ENCODE measurements around the gene ASNSD1. TPM values are rescaled to one million over a fixed set of nuclear protein-coding genes. Genes with fewer than 3 reads are reported as not detected.
"Not testable (repeated sequence)": the region's sequence is repeated elsewhere in the genome, so short reads cannot be mapped to it uniquely, and the experiment has no call there.

The ASNSD1 gene
- total RNA-seq, 2 donors from 2014 or later: 36.1 to 51.9 TPM

GRCh38 chr2:189683348-189683747 lies 22.1 kb downstream of the ASNSD1 start:
- Mint-ChIP-seq H3K4me1 (ENCODE audit: low read depth in 2 of 2) (peaks cover 25 to 26% of the 10 kb centered on the region in 2 donors), H3K36me3 (peaks cover 13% of the 10 kb centered on the region), H3K4me3 (no peak overlapping the region), H3K9me3 (no peaks in the 10 kb centered on the region), H3K27ac (no peak overlapping the region), H3K27me3 (no peaks in the 10 kb centered on the region)
- ATAC-seq (peak in 1 of 2 donors; percentile 24), DNase-seq (ENCODE audit: low spot score) (no peak)

GRCh38 chr2:189684811-189685210 lies 23.6 kb downstream of the ASNSD1 start:
- no peak for DNase-seq (ENCODE audit: low spot score)
- Mint-ChIP-seq H3K27me3 (no peaks in the 10 kb centered on the region), H3K36me3 (no peaks in the 10 kb centered on the region), H3K27ac (peak overlapping the region in 1 of 2 donors; percentile 50), H3K4me1 (ENCODE audit: low read depth in 2 of 2) (peaks cover 18 to 20% of the 10 kb centered on the region in 2 donors), H3K4me3 (no peak overlapping the region), H3K9me3 (no peaks in the 10 kb centered on the region)
- ATAC-seq: no peak

GRCh38 chr2:189685540-189686229 lies 24.4 kb downstream of the ASNSD1 start:
- Mint-ChIP-seq H3K9me3 (no peaks in the 10 kb centered on the region), H3K4me3 (no peak overlapping the region), H3K36me3 (no peaks in the 10 kb centered on the region), H3K27ac (peak overlapping the region in 1 of 2 donors; percentile 50), H3K4me1 (ENCODE audit: low read depth in 2 of 2) (peaks cover 10 to 13% of the 10 kb centered on the region in 2 donors), H3K27me3 (no peaks in the 10 kb centered on the region)
- no peak for ATAC-seq
- DNase-seq (ENCODE audit: low spot score): no peak

GRCh38 chr2:189687796-189688195 lies 26.5 kb downstream of the ASNSD1 start:
- not testable (repeated sequence) for H3K27me3 Mint-ChIP-seq, H3K36me3 Mint-ChIP-seq, H3K27ac Mint-ChIP-seq

DNA sequence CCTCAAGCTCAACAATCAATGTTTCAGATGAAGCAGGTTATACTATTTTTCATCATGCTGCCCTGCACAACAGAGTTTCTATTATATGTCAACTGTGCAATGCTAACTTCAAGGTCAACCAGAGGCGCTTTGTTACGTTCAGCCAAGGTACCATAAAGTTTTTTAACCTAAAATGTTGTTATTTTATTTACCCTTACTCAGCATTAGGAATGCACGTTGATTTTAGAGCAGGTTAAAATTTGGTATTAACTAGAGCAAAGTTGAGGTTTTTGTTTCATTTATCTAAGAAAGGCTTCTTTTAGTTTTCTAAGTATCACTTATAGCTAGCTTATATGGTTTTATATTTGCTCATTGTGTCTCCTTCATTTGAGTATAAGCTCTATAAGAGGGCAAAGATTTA lies 35.0 kb downstream of the ASNSD1 start:
- no peak overlapping the region for H3K4me3 Mint-ChIP-seq
- no peaks in the 10 kb centered on the region for H3K27me3 Mint-ChIP-seq
- peaks cover 0 to 5% of the 10 kb centered on the region in 2 donors for H3K4me1 Mint-ChIP-seq (ENCODE audit: low read depth in 2 of 2)
- H3K9me3 Mint-ChIP-seq: no peaks in the 10 kb centered on the region
- H3K27ac Mint-ChIP-seq: no peak overlapping the region
- no peaks in the 10 kb centered on the region for H3K36me3 Mint-ChIP-seq
- no peak for ATAC-seq
- DNase-seq (ENCODE audit: low spot score): no peak

More at GRCh38 chr2:189687796-189688195, 26.5 kb downstream of the ASNSD1 start:
- not testable (repeated sequence) for H3K4me3 Mint-ChIP-seq; ATAC-seq; DNase-seq (ENCODE audit: low spot score); H3K9me3 Mint-ChIP-seq
- H3K4me1 Mint-ChIP-seq (ENCODE audit: low read depth in 2 of 2): peaks cover 10 to 13% of the 10 kb centered on the region in 2 donors

DNA sequence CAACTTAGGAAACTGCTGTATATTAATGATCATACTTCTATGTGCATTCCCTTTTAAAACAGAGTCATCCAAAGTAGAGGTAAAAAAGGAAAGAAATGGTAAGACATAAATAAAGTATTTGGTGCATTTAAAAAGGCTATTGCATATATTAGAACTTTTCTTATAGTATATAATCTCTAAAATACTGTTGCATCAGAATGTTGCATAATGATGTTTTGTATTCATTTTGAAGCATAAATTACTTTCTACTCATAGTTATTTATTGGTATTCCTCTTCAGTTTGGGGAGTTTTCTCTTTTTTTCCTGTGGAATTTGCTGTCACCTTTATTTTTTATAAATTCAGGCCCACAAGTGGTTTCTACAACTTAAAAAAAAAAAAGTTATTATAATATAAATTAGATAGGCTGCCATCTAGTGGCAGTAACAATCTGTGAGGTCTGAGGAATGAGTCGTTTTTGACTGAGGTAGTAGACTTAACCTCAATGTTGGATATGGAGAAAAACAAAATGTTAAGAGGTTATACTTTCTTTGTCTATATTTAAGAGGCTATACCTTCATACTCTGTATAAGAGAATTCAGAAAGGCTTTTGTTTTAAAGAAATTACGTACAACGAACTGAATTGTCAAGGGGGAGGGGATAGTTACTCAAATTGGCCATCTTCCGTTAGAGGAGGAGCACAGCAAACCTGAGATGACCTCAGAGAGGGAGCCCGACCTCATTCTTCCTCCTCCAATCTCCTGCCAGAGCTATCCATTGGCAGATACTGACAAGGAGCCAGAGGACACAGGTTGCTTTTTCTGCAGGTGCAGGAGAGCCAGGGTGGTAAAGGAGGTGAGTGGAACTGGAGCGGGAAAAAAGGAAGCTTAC lies 37.0 kb downstream of the ASNSD1 start:
- no peaks in the 10 kb centered on the region for H3K27me3 Mint-ChIP-seq
- DNase-seq (ENCODE audit: low spot score) (no peak), ATAC-seq (no peak)
- H3K9me3 Mint-ChIP-seq: no peaks in the 10 kb centered on the region
- H3K27ac Mint-ChIP-seq: peak overlapping the region in 1 of 2 donors; percentile 50
- no peak overlapping the region for H3K4me3 Mint-ChIP-seq
- H3K4me1 Mint-ChIP-seq (ENCODE audit: low read depth in 2 of 2): peaks cover 0 to 5% of the 10 kb centered on the region in 2 donors
- H3K36me3 Mint-ChIP-seq: no peaks in the 10 kb centered on the region

DNA sequence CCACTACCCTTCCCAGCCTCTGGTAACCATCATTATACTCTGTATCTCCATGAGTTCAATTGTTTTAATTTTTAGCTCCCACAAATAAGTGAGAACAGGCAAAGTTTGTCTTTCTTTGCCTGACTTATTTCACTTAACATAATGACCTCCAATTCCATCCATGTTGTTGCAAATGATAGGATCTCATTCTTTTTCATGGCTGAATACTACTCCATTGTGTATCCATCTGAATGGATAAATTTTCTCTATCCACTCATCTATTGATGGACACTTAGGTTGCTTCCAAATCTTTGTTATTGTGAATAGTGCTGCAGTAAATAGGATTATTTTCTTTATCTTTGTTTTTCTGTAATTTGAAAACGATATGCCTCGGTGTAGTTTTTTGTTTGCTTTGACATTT lies 39.4 kb downstream of the ASNSD1 start:
- no peaks in the 10 kb centered on the region for H3K36me3 Mint-ChIP-seq
- H3K27ac Mint-ChIP-seq: no peak overlapping the region
- no peak overlapping the region for H3K4me3 Mint-ChIP-seq
- ATAC-seq: no peak
- no peak for DNase-seq (ENCODE audit: low spot score)
- peaks cover 0 to 5% of the 10 kb centered on the region in 2 donors for H3K4me1 Mint-ChIP-seq (ENCODE audit: low read depth in 2 of 2)
- no peaks in the 10 kb centered on the region for H3K9me3 Mint-ChIP-seq
- no peaks in the 10 kb centered on the region for H3K27me3 Mint-ChIP-seq

- no peak for ATAC-seq
- no peak overlapping the region for H3K27ac Mint-ChIP-seq
- H3K9me3 Mint-ChIP-seq: no peaks in the 10 kb centered on the region
- no peaks in the 10 kb centered on the region for H3K27me3 Mint-ChIP-seq
- peaks cover 0 to 5% of the 10 kb centered on the region in 2 donors for H3K4me1 Mint-ChIP-seq (ENCODE audit: low read depth in 2 of 2)
- H3K36me3 Mint-ChIP-seq: no peaks in the 10 kb centered on the region
- DNase-seq (ENCODE audit: low spot score): no peak
- no peak overlapping the region for H3K4me3 Mint-ChIP-seq
Measured at GRCh38 chr2:189702071-189702470, 40.8 kb downstream of the ASNSD1 start.

DNA sequence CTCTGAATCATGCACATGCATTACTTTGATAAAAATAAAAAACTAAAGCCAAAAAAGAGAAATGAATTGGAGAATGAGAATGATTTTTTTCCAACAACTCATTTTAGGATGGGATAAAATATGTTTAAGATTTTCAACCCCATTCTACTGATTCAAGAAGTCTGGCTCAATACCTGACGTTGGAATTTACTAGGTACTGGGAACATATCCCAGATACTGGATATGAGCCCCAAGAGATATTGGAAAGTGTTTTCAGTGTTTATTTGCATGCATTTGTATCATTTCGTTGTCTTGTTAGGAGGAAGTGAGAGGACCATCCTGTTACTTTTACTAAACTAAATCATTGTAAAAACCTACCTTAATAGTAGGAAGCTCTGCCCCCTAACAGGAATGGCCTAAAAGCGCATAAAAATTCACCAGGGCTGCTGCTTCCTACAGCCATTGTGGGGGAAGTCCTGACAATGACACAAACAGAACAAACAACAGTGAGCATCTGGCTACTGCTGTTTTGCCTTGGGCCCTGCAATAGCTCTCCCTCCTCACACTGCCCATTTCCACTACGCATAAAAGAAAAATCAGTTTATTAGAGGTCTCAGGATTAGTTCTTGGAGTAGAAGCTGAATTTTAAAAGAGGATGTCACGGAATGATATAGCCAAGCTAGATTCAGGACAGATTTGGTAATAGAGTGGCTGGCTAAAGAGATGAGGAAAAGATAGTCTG lies 48.4 kb downstream of the ASNSD1 start:
- Mint-ChIP-seq H3K4me3 (no peak overlapping the region), H3K9me3 (peaks cover 3% of the 10 kb centered on the region), H3K36me3 (peaks cover under 1% of the 10 kb centered on the region), H3K27me3 (no peaks in the 10 kb centered on the region), H3K4me1 (ENCODE audit: low read depth in 2 of 2) (no peaks in the 10 kb centered on the region), H3K27ac (no peak overlapping the region)
- ATAC-seq (no peak), DNase-seq (ENCODE audit: low spot score) (no peak)

GRCh38 chr2:189717593-189717992 lies 56.3 kb downstream of the ASNSD1 start:
- H3K9me3 Mint-ChIP-seq: peaks cover 10% of the 10 kb centered on the region
- ATAC-seq; H3K27ac Mint-ChIP-seq; H3K36me3 Mint-ChIP-seq; H3K4me3 Mint-ChIP-seq; H3K27me3 Mint-ChIP-seq; H3K4me1 Mint-ChIP-seq (ENCODE audit: low read depth in 2 of 2); DNase-seq (ENCODE audit: low spot score): not testable (repeated sequence)

DNA sequence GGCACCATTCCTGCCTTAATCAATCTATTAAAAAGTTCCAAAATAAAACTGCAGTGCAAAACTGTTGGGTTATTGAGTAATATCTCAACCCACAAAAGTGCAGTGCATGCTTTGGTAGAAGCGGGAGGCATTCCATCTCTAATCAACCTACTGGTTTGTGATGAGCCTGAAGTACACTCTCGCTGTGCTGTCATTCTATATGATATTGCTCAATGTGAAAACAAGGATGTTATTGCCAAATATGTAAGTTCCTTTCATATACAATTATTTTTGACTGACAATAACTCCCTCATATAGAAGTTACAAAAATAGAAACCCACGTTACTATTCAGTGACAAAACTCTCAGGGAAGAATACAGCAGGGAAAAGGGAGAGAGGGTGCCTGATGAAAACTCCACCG lies 58.3 kb downstream of the ASNSD1 start:
- H3K27me3 Mint-ChIP-seq: no peaks in the 10 kb centered on the region
- no peak for ATAC-seq
- H3K9me3 Mint-ChIP-seq: peaks cover 8% of the 10 kb centered on the region
- H3K4me1 Mint-ChIP-seq (ENCODE audit: low read depth in 2 of 2): peaks cover 0 to 4% of the 10 kb centered on the region in 2 donors
- H3K4me3 Mint-ChIP-seq: no peak overlapping the region
- H3K36me3 Mint-ChIP-seq: peaks cover 7% of the 10 kb centered on the region
- no peak overlapping the region for H3K27ac Mint-ChIP-seq
- no peak for DNase-seq (ENCODE audit: low spot score)

All from natural killer cell treated with Interleukin-12 subunit alpha and Interleukin-12 subunit beta and Interleukin-15 and Interleukin-18, amount 100 ng/mL, for 72 hours (primary cell).